HG03139 (cell line): ENCODE data around the gene MSTN.

Experiments used
- ATAC-seq: cut with Tn5 transposase; IDR thresholded peaks from one replicate; pipeline ENCODE4 v1.9.1; 2021; ENCODE audit not compliant: unreplicated experiment

The MSTN gene

DNA sequence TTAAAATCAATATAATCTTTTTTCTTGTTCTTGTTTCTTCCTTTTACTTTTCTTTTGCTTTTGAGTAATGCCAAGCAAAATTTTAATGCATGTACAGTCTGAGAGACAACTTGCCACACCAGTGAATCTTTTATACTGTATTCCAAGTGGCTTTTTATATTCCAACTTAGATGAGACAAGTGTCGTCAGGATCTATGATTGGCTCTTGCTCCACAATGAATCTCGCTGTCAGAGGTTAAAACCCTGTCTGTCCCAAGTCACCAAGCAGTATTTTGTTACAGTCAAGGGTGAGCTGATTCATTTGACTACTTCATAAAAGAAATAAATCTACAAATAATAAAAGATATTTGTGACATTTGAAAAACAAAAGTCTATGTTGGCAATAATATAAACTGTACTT is at the start of gene MSTN:
Gene MSTN, minus strand, starts transcription at position 129 of the 400 bp plus-strand sequence. CDS start 133 bp downstream, outside the sequence.
- no peak for ATAC-seq

- no peak for ATAC-seq
Observed at GRCh38 chr2:190111166-190111565, 48.6 kb upstream of the MSTN start.

GRCh38 chr2:190110699-190111098 is 48.2 kb upstream of the MSTN start:
- ATAC-seq, result no peak

DNA sequence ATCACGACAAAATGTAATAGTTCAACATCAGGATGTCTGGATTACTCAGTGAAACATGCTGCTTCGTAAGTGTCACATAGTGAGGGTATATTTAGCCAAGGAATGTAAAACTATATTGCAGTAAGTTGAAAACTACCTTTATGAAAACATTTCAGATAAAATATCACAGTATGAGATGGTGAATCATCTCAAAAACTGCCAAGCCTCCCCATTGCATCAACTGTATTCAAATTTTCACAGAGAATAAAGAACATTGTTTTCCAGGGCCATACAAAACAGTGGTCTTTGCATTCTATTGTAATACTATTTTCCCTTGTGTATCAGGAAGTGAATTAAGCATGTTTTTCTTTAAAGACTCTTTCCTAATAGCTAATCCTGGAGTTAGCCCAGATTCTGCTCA is 47.6 kb upstream of the MSTN start:
- no peak for ATAC-seq

- ATAC-seq, result no peak
Observed at GRCh38 chr2:190107409-190107808, 44.9 kb upstream of the MSTN start.

DNA sequence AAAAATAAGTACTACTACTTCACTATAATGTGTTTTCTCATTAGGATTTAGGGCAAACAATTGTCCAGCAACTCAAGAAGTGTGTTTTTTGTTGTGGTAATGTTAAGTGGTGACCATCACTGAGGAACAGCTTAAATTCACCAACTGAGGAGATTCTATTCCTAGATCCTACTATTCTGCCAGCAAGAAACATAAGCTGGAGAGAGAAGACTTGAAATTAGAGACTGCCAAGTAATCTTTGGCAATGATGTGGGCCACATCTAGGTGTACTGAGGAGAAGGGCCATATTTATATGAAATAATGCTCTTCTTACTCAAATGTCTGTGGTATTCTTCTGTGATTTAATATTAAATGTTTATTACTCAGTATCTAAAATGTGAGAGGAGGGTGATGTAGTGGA is 44.3 kb upstream of the MSTN start:
- no peak for ATAC-seq

- no peak for ATAC-seq
Observed at GRCh38 chr2:190105554-190105953, 43.0 kb upstream of the MSTN start.

GRCh38 chr2:190103144-190103543 is 40.6 kb upstream of the MSTN start:
- ATAC-seq, result no peak

DNA sequence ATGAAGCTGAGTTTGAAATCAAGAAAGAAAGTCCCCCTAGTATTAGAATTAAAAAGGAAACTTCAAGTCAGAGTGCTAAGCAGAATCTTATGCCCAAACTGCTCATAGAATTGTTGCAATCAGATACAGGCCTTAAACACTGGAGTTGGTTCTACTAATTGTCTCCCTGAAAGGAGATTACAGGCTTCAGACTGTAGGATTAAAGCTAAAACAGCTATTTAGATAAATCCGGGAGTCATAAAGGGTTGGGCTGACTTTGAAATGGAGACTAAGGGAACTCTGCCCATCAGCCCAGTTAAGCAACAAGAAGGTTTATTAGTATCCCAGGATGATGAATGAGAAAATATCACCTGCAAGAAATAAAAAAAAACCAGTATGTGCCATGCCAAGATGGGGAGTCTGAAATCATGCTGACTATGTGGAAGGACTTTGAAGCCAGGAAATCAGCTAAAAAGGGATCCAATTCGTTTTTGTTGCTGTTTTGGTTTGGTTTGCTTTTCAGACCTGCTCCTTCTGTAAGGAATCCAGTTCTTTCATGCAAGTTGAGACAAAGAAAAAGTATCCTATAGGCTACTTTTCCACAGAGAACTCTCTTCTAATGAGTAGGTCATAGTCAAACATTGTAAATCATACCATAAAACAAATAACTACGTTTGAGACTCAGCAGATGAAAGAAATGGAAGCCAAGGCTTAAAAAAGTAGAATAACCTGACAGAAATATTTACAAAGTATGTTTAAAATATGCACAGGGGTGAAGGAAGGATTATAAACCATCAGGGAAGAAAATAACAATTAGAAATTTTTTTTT is 37.6 kb upstream of the MSTN start:
- no peak for ATAC-seq

- no peak for ATAC-seq
Observed at GRCh38 chr2:190098851-190099250, 36.3 kb upstream of the MSTN start.

- no peak for ATAC-seq
Observed at GRCh38 chr2:190097115-190097514, 34.6 kb upstream of the MSTN start.

- ATAC-seq, result no peak
Observed at GRCh38 chr2:190094316-190094871, 31.9 kb upstream of the MSTN start.

DNA sequence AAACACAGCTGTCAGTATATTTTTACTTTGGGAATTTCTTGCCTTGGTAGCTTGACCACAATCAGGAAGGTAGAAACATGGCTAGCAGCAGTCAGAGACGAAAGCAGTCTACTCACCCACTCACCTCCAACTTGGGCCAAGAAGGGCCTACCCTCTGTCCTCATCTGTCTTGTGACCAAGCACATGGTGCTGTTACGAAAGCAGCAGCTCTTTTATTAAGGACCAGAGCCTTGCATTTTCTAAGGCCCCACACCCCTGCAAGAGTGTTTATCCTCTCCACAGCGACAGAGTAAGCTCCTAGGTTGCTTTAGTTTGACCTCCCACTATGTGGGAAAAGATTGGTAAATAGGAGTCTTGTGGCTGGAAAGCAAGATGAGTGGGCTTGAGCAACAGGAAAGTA is 31.3 kb upstream of the MSTN start:
- no peak for ATAC-seq

DNA sequence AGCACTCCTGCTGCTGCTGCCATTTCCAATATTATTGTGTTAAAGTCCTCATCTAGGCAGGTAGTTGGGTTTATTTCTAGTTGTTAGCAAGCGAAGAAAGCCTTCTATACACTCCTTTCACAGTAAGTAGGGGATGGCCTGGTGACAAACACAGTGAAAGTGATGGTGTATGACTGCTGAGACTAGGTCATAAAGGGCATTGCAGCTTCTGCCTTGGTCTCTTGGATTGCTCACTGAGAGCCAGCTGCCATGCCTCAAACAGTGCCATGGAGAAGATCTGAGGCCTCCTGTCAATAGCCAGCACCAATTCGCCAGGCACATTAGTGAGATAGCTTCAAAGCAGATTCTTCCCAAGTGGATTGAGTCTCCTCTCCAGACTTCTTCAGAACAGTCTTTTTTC is 27.6 kb upstream of the MSTN start:
- ATAC-seq, result no peak

- ATAC-seq, result no peak
Observed at GRCh38 chr2:190088917-190089316, 26.4 kb upstream of the MSTN start.

DNA sequence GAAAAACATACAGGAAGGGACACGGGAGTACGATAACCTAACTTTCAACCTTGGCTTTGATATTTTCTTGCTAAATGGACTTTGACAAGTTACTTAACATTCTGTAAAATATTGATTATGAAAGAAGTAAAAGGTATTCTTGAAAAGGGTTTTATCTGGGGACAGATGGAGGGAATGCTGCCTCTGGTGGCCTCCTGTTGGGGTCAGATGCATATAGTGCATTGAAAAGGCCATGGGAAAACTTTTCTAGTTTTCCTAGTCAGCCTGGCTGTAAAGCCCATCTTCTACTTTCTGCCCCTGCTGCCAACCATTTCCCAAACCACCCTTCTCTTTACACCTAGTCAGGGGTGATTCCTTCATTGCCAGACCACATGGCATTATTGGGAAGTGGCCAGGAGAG is 22.2 kb upstream of the MSTN start:
- ATAC-seq, result no peak

DNA sequence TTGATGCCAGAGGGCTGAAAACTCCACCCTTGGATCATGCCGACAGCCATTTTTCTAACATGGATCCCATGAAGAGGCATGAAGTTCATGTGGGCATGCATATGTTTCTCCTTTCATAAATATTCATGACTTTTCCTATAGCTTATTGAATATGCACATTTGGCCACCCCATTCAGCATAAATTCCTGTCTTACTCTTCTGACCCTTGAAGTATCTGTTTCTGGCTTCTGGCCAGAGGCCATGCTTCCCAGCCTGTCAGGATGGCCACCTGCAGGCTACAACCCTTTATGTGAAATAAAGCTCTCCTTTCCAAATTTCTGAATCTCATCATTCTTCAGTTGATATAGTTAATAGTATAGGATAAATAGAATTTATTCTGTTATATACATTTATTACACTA is 19.6 kb upstream of the MSTN start:
- no peak for ATAC-seq

DNA sequence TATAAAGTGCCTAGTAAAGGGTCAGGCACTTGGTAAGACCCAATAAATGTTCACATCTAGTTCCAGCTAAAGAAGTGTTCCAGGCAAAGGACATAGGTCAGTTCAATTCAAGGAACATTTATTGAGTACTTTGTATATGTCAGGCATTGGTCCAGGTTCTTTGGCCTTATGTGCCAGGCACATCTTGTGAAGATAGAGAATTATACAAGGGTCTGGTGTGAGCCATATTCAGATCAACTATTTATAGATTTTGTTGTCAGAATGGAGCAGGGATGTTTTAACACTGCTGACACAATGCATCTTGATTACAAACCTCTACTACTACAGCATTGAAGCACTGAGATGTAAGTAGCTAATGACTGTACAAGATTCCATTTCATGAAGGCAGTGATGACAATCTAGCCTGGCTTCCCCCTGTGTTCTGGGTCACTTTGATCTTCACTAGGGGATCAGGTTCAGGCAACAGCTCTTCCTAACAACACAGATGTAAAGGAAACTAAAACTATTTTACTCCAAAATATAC is 18.1 kb upstream of the MSTN start:
- ATAC-seq, result no peak

DNA sequence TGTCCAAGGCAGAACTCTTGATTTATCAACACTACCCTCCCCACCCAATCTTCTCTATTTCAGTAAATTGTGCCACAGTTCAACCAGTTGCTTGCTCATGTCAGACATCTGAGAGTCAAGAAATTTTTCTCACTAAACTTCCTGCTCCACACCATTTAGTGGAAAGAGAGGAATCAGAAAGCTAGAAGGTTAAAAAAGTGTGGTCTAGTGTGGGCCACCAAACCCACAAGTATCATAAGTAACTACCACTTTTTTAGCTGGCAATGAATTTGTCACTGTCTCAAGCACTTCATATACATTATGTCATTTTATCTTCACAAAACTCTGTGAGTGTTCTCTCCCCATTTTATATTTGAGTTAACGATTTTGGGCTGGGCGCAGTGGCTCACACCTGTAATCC is 16.6 kb upstream of the MSTN start:
- no peak for ATAC-seq

DNA sequence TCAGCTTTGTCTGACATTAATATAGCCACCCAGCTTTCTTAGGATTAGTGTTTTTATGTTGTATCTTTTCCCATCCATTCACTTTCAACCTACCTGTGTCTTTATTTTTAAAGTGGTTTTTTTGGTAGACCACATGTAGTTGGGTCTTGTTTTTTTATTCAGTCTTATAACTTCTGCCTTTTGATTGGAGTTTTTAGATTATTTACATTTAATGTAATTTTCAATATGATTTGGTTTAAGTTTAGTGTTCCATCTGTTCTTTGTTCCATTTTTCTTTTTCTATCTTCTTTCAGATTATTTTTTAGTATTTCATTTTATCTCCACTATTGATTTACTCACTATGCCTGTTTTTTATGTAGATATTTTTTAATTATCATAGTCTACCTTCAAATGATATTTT is 13.1 kb upstream of the MSTN start:
- no peak for ATAC-seq

GRCh38 chr2:190069936-190070696 is 7.6 kb upstream of the MSTN start:
- ATAC-seq, result no peak

DNA sequence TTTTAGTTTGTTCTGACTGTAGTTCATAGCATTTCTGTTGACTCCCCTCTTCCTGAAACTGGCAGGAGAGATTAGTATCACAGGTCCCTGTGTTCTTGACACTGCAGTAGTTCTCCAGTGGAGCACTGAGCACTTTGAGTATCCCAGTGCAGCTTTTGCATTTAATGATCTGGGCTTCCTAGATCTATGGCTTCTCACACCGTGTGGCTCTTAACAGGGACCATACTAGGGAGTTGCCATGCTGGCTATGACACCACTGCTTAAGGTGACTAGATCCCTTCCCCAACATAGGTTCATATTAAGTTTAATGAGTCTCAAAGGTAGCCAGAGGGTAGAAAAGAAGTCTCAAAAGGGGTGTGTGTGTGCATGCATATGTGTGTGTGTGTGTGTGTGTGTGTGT is 6.2 kb upstream of the MSTN start:
- ATAC-seq, result no peak
